ENCODE data around the gene STK16.
A peak's percentile ranks its signal among the peaks of the same experiment; 100 is the strongest.

Gene STK16

GRCh38 chr2:219252570-219252899 is 7.3 kb downstream of the STK16 start:
- Histone ChIP-seq H2BK120ac (ENCODE audit: low read depth, low read length) (no peak overlapping the region), H3K14ac (ENCODE audit: low read length) (no peak overlapping the region), H3K4ac (ENCODE audit: low read length) (no peak overlapping the region), H3K27me3 (ENCODE audit: control insufficient read depth in 3 of 3, insufficient read depth in 3 of 3, low read depth in 1 of 3, low read length in 3 of 3) (peaks cover 28 to 59% (median 55%) of the 10 kb centered on the region in 3 experiments), H4K91ac (ENCODE audit: low read depth, low read length, poor library complexity) (no peak overlapping the region), H3K4me2 (ENCODE audit: insufficient read depth, low read length, poor library complexity, severe bottlenecking) (peak overlapping the region; percentile 80), H3K18ac (ENCODE audit: low read length) (no peak overlapping the region), H2AFZ (ENCODE audit: low read length) (peak overlapping the region; percentile 83), H3K36me3 (replicated peaks in 1 of 2; ENCODE audit: control insufficient read depth in 2 of 2, insufficient read depth in 2 of 2, low read length in 2 of 2) (peaks cover 7 to 13% of the 10 kb centered on the region in 2 donors), H3K79me1 (ENCODE audit: low read depth, low read length) (peaks cover 2% of the 10 kb centered on the region), H3K27ac (replicated peaks; ENCODE audit: low read length) (no peak overlapping the region), H3K4me1 (ENCODE audit: control insufficient read depth in 2 of 2, insufficient read depth in 1 of 2, low read depth in 1 of 2, low read length in 2 of 2) (peaks cover 12 to 18% of the 10 kb centered on the region in 2 donors), H3K4me3 (ENCODE audit: low read length in 2 of 2) (no peak overlapping the region), H2BK12ac (ENCODE audit: low read length) (no peak overlapping the region), H4K8ac (ENCODE audit: low read depth, low read length) (no peak overlapping the region), H3K9me3 (replicated peaks in 1 of 2; ENCODE audit: control insufficient read depth in 2 of 2, insufficient read depth in 1 of 2, low read depth in 1 of 2, low read length in 2 of 2) (peaks cover 0 to 2% of the 10 kb centered on the region in 2 donors), H2BK15ac (ENCODE audit: low read length) (peak overlapping the region; percentile 37), H2AK5ac (ENCODE audit: low read depth, low read length) (no peak overlapping the region), H2BK5ac (ENCODE audit: low read length) (no peak overlapping the region), H3K9ac (ENCODE audit: low read depth, low read length, poor library complexity) (no peak overlapping the region), H3K23ac (ENCODE audit: low read depth, low read length, poor library complexity) (no peak overlapping the region)
- WGBS, 2 donors (ENCODE audit: extremely low coverage in 2 of 2, insufficient read length in 2 of 2, insufficient replicate concordance in 1 of 2): no CpG with 5 or more reads among the region's 9 CpGs
- DNase-seq (ENCODE audit: low spot score): no peak

DNA sequence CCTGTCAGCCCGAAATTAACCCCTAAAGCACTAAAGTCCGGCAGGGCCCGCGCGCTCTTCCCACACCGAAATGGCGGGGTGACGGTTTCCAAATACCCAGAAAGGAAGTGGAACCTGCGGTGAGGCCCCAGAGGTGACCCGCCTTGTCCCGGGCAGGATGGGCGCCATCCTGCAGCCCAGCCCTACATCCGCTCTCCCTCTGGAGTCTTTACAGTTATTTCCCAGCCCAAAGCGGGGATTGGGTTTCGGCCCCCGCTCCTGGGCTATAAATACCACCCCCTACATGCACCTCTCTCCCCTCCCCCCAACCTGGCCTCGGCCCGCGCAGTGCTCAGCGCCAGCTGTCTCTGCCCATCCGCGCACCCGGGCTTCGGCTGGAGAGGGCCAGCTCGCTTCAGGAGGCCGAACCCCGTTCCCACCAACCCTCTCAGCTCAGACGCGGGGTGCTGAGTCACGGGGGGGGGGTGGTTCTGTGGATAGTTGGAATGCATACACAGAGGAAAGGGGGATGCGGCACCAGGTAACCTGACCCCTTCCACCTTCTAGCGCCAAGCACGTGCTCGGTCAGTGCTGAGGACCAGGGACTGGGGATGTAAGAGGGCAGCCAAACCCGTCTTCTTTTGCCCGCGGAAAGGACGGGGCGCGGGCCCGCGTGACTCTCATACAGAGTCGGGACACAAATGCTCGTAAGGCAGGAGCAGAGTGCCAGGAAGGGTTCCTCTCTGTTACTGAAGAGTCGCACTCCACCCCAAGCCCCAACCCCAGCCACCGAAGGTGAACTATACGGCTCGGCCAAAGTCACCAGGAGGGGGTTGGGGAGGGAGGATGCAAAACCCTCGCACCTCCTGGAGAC is 7.8 kb downstream of the STK16 start, which contains the start of gene TUBA4B:
Gene TUBA4B, plus strand, starts transcription at position 344 of the 853 bp plus-strand sequence. Its CDS starts 165 bp downstream, at position 509.
- Histone ChIP-seq H3K14ac (ENCODE audit: low read length) (peak within 1 kb of the TSS; percentile 89), H2AFZ (ENCODE audit: low read length) (peak within 1 kb of the TSS; percentile 83), H3K9ac (ENCODE audit: low read depth, low read length, poor library complexity) (peak within 1 kb of the TSS; percentile 60), H3K4ac (ENCODE audit: low read length) (no peak within 1 kb of the TSS), H2AK5ac (ENCODE audit: low read depth, low read length) (peak within 1 kb of the TSS; percentile 88), H3K4me1 (ENCODE audit: control insufficient read depth in 2 of 2, insufficient read depth in 1 of 2, low read depth in 1 of 2, low read length in 2 of 2) (peaks cover 12 to 18% of the 10 kb centered on the region in 2 donors), H4K8ac (ENCODE audit: low read depth, low read length) (no peak within 1 kb of the TSS), H3K79me1 (ENCODE audit: low read depth, low read length) (peaks cover 2% of the 10 kb centered on the region), H3K36me3 (replicated peaks in 1 of 2; ENCODE audit: control insufficient read depth in 2 of 2, insufficient read depth in 2 of 2, low read length in 2 of 2) (peaks cover 3 to 7% of the 10 kb centered on the region in 2 donors), H4K91ac (ENCODE audit: low read depth, low read length, poor library complexity) (no peak within 1 kb of the TSS), H3K4me2 (ENCODE audit: insufficient read depth, low read length, poor library complexity, severe bottlenecking) (peak within 1 kb of the TSS; percentile 80), H3K27ac (replicated peaks; ENCODE audit: low read length) (no peak within 1 kb of the TSS), H3K27me3 (ENCODE audit: control insufficient read depth in 3 of 3, insufficient read depth in 3 of 3, low read depth in 1 of 3, low read length in 3 of 3) (peaks cover 28 to 59% (median 55%) of the 10 kb centered on the region in 3 experiments), H2BK12ac (ENCODE audit: low read length) (peak within 1 kb of the TSS; percentile 73), H3K9me3 (replicated peaks in 1 of 2; ENCODE audit: control insufficient read depth in 2 of 2, insufficient read depth in 1 of 2, low read depth in 1 of 2, low read length in 2 of 2) (peaks cover 0 to 2% of the 10 kb centered on the region in 2 donors), H2BK15ac (ENCODE audit: low read length) (peak within 1 kb of the TSS; percentile 81), H3K23ac (ENCODE audit: low read depth, low read length, poor library complexity) (peak within 1 kb of the TSS; percentile 80), H2BK5ac (ENCODE audit: low read length) (no peak within 1 kb of the TSS), H3K18ac (ENCODE audit: low read length) (peak within 1 kb of the TSS; percentile 76), H3K4me3 (ENCODE audit: low read length in 2 of 2) (peak within 1 kb of the TSS; percentile 26 to 73), H2BK120ac (ENCODE audit: low read depth, low read length) (no peak within 1 kb of the TSS)
- DNase-seq (ENCODE audit: low spot score): no peak
- no CpG with 5 or more reads among the region's 49 CpGs for WGBS, 2 donors (ENCODE audit: extremely low coverage in 2 of 2, insufficient read length in 2 of 2, insufficient replicate concordance in 1 of 2)

DNA sequence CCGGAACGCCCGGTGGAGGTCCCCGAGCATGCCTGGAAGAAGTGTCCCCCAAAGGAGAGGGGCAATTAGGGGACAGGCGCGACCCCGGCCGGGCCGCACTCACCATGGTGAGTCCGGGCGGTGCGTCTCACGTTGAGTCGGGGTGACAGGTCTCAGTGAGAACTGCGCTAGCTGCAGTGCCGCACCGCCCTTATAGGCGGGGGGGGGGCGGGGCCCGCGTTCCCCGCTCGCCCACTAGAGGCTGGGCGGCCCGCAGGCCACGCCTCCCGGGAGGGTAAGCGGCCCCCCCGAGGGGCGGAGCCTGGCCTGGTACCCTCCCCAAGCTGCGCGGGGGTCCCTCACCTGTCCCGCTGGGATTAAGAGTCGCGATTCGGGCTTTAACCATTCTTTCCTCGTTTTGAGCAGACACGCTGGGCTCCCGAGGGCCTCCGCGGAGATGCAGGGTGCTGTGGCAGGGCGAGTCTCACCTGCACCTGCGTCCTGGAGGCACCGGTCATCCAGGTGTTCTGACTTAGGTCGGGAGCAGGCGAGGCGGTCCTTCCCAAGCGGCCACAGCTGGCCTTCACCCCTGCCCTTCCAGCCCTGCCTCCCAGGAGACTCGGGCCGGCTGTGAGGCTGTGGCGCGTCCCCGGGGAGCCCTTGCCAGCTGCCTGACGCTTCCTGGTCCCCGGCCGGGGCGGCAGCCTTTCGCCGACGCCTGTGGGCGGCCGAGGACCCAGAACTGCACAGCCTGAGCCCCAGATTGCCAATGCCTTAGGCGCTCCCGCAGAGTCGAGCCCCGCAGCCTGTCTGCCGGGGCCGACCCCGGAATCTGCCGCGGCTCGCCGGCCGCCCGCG is 8.7 kb downstream of the STK16 start, which contains the start of gene TUBA4A:
Gene TUBA4A, minus strand, starts transcription at position 166 of the 837 bp plus-strand sequence. Its CDS starts 60 bp downstream, at position 106.
- Histone ChIP-seq H3K14ac (ENCODE audit: low read length) (peak within 1 kb of the TSS; percentile 89), H4K8ac (ENCODE audit: low read depth, low read length) (no peak within 1 kb of the TSS), H4K91ac (ENCODE audit: low read depth, low read length, poor library complexity) (no peak within 1 kb of the TSS), H3K4me1 (ENCODE audit: control insufficient read depth in 2 of 2, insufficient read depth in 1 of 2, low read depth in 1 of 2, low read length in 2 of 2) (peaks cover 12 to 18% of the 10 kb centered on the region in 2 donors), H2BK15ac (ENCODE audit: low read length) (peak within 1 kb of the TSS; percentile 81), H3K4me3 (ENCODE audit: low read length in 2 of 2) (peak within 1 kb of the TSS; percentile 26 to 73), H2BK5ac (ENCODE audit: low read length) (no peak within 1 kb of the TSS), H3K9me3 (replicated peaks in 1 of 2; ENCODE audit: control insufficient read depth in 2 of 2, insufficient read depth in 1 of 2, low read depth in 1 of 2, low read length in 2 of 2) (peaks cover 0 to 2% of the 10 kb centered on the region in 2 donors), H3K4me2 (ENCODE audit: insufficient read depth, low read length, poor library complexity, severe bottlenecking) (peak within 1 kb of the TSS; percentile 80), H3K23ac (ENCODE audit: low read depth, low read length, poor library complexity) (peak within 1 kb of the TSS; percentile 80), H2AFZ (ENCODE audit: low read length) (peak within 1 kb of the TSS; percentile 83), H3K36me3 (replicated peaks in 1 of 2; ENCODE audit: control insufficient read depth in 2 of 2, insufficient read depth in 2 of 2, low read length in 2 of 2) (no peaks in the 10 kb centered on the region), H2BK120ac (ENCODE audit: low read depth, low read length) (no peak within 1 kb of the TSS), H3K4ac (ENCODE audit: low read length) (no peak within 1 kb of the TSS), H2BK12ac (ENCODE audit: low read length) (peak within 1 kb of the TSS; percentile 73), H2AK5ac (ENCODE audit: low read depth, low read length) (peak within 1 kb of the TSS; percentile 88), H3K79me1 (ENCODE audit: low read depth, low read length) (peaks cover 2% of the 10 kb centered on the region), H3K9ac (ENCODE audit: low read depth, low read length, poor library complexity) (peak within 1 kb of the TSS; percentile 60), H3K27ac (replicated peaks; ENCODE audit: low read length) (no peak within 1 kb of the TSS), H3K18ac (ENCODE audit: low read length) (peak within 1 kb of the TSS; percentile 76), H3K27me3 (ENCODE audit: control insufficient read depth in 3 of 3, insufficient read depth in 3 of 3, low read depth in 1 of 3, low read length in 3 of 3) (peaks cover 28 to 63% (median 55%) of the 10 kb centered on the region in 3 experiments)
- peak; percentile 39 for DNase-seq (ENCODE audit: low spot score)
- WGBS, 2 donors (ENCODE audit: extremely low coverage in 2 of 2, insufficient read length in 2 of 2, insufficient replicate concordance in 1 of 2): no CpG with 5 or more reads among the region's 76 CpGs

Measured in neuronal stem cell (in vitro differentiated cells).